Left renal pelvis (tissue), 4 donors: ENCODE data around the gene ANO9. TPM values are rescaled to one million over a fixed set of nuclear protein-coding genes. Genes with fewer than 3 reads are reported as not detected.
"Not testable (repeated sequence)": the region's sequence is repeated elsewhere in the genome, so short reads cannot be mapped to it uniquely, and the experiment has no call there.

Experiments
- DNase-seq, 4 donors: peaks; one replicate each; pipeline ENCODE4 v3.0.0-alpha.2; 2013; ENCODE audit warnings: low read depth in 4 of 4, low spot score in 3 of 4
- polyA plus RNA-seq, 4 donors: library from polyadenylated mRNA; unstranded; fragments of 120-200 nt; gene quantifications; one replicate each; pipeline ENCODE4 v1.2.1, GENCODE V29; 2013; ENCODE audit not compliant: insufficient read length in 4 of 4

ANO9 gene
- polyA plus RNA-seq, 4 donors, result 0.72 to 14.7 (median 9.9) TPM

GRCh38 chr11:438101-438844, 3.5 kb downstream of the ANO9 start:
- no peak for DNase-seq

GRCh38 chr11:437228-437870, 4.5 kb downstream of the ANO9 start:
- no peak for DNase-seq

- DNase-seq, result not testable (repeated sequence)
These were observed 6.6 kb downstream of the ANO9 start for GRCh38 chr11:434999-435740.

GRCh38 chr11:434496-434895, 7.3 kb downstream of the ANO9 start:
- DNase-seq, result no peak

- DNase-seq, result no peak
These were observed 8.2 kb downstream of the ANO9 start for GRCh38 chr11:433641-434040.

- DNase-seq, result no peak
These were observed 8.7 kb downstream of the ANO9 start for GRCh38 chr11:433111-433510.

- DNase-seq, result no peak
These were observed 9.2 kb downstream of the ANO9 start for GRCh38 chr11:432501-433100.

GRCh38 chr11:431921-432320, 9.9 kb downstream of the ANO9 start:
- no peak for DNase-seq

GRCh38 chr11:429931-430456, 11.8 kb downstream of the ANO9 start:
- DNase-seq, result no peak

GRCh38 chr11:429391-429790, 12.4 kb downstream of the ANO9 start:
- no peak for DNase-seq

GRCh38 chr11:428295-428694, 13.5 kb downstream of the ANO9 start:
- DNase-seq, result no peak

- no peak for DNase-seq
These were observed 15.0 kb downstream of the ANO9 start for GRCh38 chr11:426851-427250.

- no peak for DNase-seq
These were observed 16.5 kb downstream of the ANO9 start for GRCh38 chr11:425301-425700.

GRCh38 chr11:424766-425165, 17.0 kb downstream of the ANO9 start:
- not testable (repeated sequence) for DNase-seq

GRCh38 chr11:424232-424631, 17.6 kb downstream of the ANO9 start:
- no peak for DNase-seq

GRCh38 chr11:422249-422656, 19.6 kb downstream of the ANO9 start:
- DNase-seq, result no peak

GRCh38 chr11:420911-421321, 20.9 kb downstream of the ANO9 start:
- DNase-seq, result no peak

GRCh38 chr11:420054-420910, 21.5 kb downstream of the ANO9 start:
- DNase-seq, result no peak

GRCh38 chr11:419248-420005, 22.4 kb downstream of the ANO9 start:
- no peak for DNase-seq
